NOMO-1 treated with dmso at 0.1 percent for 144 hours (cell line): ENCODE results near the gene VANGL2.

Source experiments
- DNase-seq: peaks from one replicate; lab custom pipeline; 2025; ENCODE audit not compliant: unreplicated experiment; lab: John Stamatoyannopoulos, UW

Gene VANGL2

DNA sequence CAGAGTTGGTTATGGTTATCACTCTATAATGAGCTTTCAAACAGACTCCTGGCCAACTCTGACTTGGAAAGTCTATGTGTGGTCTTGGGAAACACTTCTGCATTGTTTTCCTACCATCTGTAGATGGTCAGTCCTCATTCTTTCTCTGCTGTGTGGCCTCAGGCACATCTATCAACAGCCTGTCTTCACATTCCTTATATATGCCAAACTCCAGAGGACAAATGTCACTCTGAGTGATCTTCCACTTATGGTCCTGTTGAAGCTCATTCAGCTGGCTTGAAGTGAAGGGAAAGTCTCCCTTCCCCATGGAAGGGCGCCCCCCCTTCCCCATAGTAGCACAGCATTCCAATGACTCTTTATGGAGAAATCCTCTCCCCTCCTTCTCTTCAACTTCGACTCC is 58.7 kb downstream of the VANGL2 start:
- no peak for DNase-seq

- no peak for DNase-seq
These were observed 59.3 kb downstream of the VANGL2 start for GRCh38 chr1:160459687-160460086.

GRCh38 chr1:160460214-160460642 is 59.9 kb downstream of the VANGL2 start:
- no peak for DNase-seq

GRCh38 chr1:160460683-160461287 is 60.4 kb downstream of the VANGL2 start:
- no peak for DNase-seq

DNA sequence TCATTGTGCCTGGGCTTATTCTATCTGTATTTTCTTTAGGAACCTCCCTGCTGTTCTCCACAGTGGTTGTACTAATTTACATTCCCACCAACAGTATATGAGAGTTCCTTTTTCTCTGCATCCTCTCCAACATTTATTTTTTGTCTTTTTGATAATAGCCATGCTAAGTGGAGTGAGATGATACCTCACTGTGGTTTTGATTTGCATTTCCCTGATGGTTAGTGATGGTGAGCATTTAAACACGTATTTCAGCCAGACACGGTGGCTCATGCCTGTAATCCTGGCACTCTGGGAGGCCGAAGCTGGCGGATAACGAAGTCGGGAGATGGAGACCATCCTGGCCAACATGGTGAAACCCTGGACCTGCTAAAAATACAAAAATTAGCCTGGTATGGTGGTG is 64.8 kb downstream of the VANGL2 start:
- no peak for DNase-seq

- DNase-seq: no peak
These were observed 66.6 kb downstream of the VANGL2 start for GRCh38 chr1:160466961-160467360.

- DNase-seq: no peak
These were observed 67.2 kb downstream of the VANGL2 start for GRCh38 chr1:160467576-160467975.

GRCh38 chr1:160471253-160471652 is 70.9 kb downstream of the VANGL2 start:
- DNase-seq: no peak

GRCh38 chr1:160472112-160472511 is 71.7 kb downstream of the VANGL2 start:
- DNase-seq: no peak

GRCh38 chr1:160474392-160475242 is 74.3 kb downstream of the VANGL2 start:
- no peak for DNase-seq
